Smooth muscle cell (in vitro differentiated cells): ENCODE measurements around the gene MS4A4E. TPM values are rescaled to one million over a fixed set of nuclear protein-coding genes. Genes with fewer than 3 reads are reported as not detected.
A peak's percentile ranks its signal among the peaks of the same experiment; 100 is the strongest.

Source experiments
- DNase-seq: peaks from one replicate; lab custom pipeline; 2025; ENCODE audit not compliant: unreplicated experiment; lab: John Stamatoyannopoulos, UW
- H2AFZ ChIP-seq: fragments of 200-600 bp; sonication (generic); 2 replicates; pipeline ENCODE4 v1.6.0; 2016; ENCODE audit warnings: antibody characterized with exemption, low read depth, mild to moderate bottlenecking
- H3F3A ChIP-seq: fragments of 200-600 bp; sonication (generic); 2 replicates; pipeline ENCODE4 v1.6.0; 2017; ENCODE audit warnings: antibody characterized with exemption, low read depth
- H3K27ac ChIP-seq: fragments of 200-600 bp; sonication (generic); 2 replicates; pipeline ENCODE4 v1.5.1; 2016; ENCODE audit warnings: low read depth, mild to moderate bottlenecking
- H3K27me3 ChIP-seq: fragments of 200-600 bp; sonication (generic); 2 replicates; pipeline ENCODE4 v1.6.1; 2016; ENCODE audit warnings: low read depth, mild to moderate bottlenecking
- H3K36me3 ChIP-seq: fragments of 200-600 bp; sonication (generic); 2 replicates; pipeline ENCODE4 v1.5.1; 2016; ENCODE audit warnings: low read depth
- H3K4me1 ChIP-seq: fragments of 200-600 bp; sonication (generic); 2 replicates; pipeline ENCODE4 v1.5.1; 2016; ENCODE audit warnings: low read depth
- H3K4me2 ChIP-seq: fragments of 200-600 bp; sonication (generic); 2 replicates; pipeline ENCODE4 v1.6.0; 2016; ENCODE audit warnings: mild to moderate bottlenecking
- H3K4me3 ChIP-seq: fragments of 200-600 bp; sonication (generic); 2 replicates; pipeline ENCODE4 v1.5.1; 2016; ENCODE audit warnings: mild to moderate bottlenecking
- H3K79me2 ChIP-seq: fragments of 200-600 bp; sonication (generic); 2 replicates; pipeline ENCODE4 v1.6.0; 2016; ENCODE audit warnings: low read depth, mild to moderate bottlenecking
- H3K9ac ChIP-seq: fragments of 200-600 bp; sonication (generic); 2 replicates; pipeline ENCODE4 v1.6.0; 2016; ENCODE audit warnings: low read depth
- H3K9me3 ChIP-seq: fragments of 200-600 bp; sonication (generic); replicated peaks from 2 replicates; pipeline ENCODE4 v1.5.1; 2016; ENCODE audit warnings: low read depth
- H4K20me1 ChIP-seq: fragments of 200-600 bp; sonication (generic); 2 replicates; pipeline ENCODE4 v1.6.0; 2016; ENCODE audit warnings: low read depth
- CTCF ChIP-seq: fragments of 200-600 bp; sonication (generic); IDR thresholded peaks from 2 replicates; pipeline ENCODE4 v1.5.1; 2017; ENCODE audit warnings: borderline replicate concordance, mild to moderate bottlenecking, antibody characterized with exemption; ENCODE audit not compliant: insufficient read depth, poor library complexity, severe bottlenecking
- WGBS: methylation state at CpG from one replicate; pipeline ENCODE4 v1.1.7; 2016; ENCODE audit warnings: low lambda C conversion rate; 5-methylcytosine and 5-hydroxymethylcytosine counted together
- polyA plus RNA-seq: library from polyadenylated mRNA; unstranded; fragments of >200 nt; fragmentation: Nextera tagmentation; extraction: Ambion mirVana; gene quantifications from 2 replicates; pipeline ENCODE4 v1.2.1, GENCODE V29; 2016
- total RNA-seq: library from RNA; depleted of rRNA; stranded (reverse); fragments of >200 nt; gene quantifications from 2 replicates; pipeline ENCODE4 v1.2.3, GENCODE V29; 2014

Gene MS4A4E
- total and polyA plus RNA-seq, 2 experiments from 2014 or later: not detected

GRCh38 chr11:60169264-60169915 lies 73.5 kb downstream of the MS4A4E start:
- Histone ChIP-seq H3K79me2 (no peaks in the 10 kb centered on the region), H3F3A (no peaks in the 10 kb centered on the region), H3K9me3 (no peaks in the 10 kb centered on the region), H2AFZ (no peak overlapping the region), H3K4me3 (no peak overlapping the region), H3K36me3 (no peaks in the 10 kb centered on the region), H3K27me3 (no peaks in the 10 kb centered on the region), H3K27ac (no peak overlapping the region), H3K4me2 (no peak overlapping the region), H3K4me1 (no peaks in the 10 kb centered on the region), H4K20me1 (no peaks in the 10 kb centered on the region), H3K9ac (no peak overlapping the region)
- TF ChIP-seq CTCF: peak; percentile 39
- DNase-seq: no peak
- 82% methylated on average over 6 of the region's 6 CpGs for WGBS

- Histone ChIP-seq H3K9ac (no peak overlapping the region), H3F3A (no peaks in the 10 kb centered on the region), H3K4me1 (no peaks in the 10 kb centered on the region), H4K20me1 (no peaks in the 10 kb centered on the region), H3K27ac (no peak overlapping the region), H2AFZ (no peak overlapping the region), H3K9me3 (no peaks in the 10 kb centered on the region), H3K79me2 (no peaks in the 10 kb centered on the region), H3K27me3 (no peaks in the 10 kb centered on the region), H3K4me3 (no peak overlapping the region), H3K4me2 (no peak overlapping the region), H3K36me3 (no peaks in the 10 kb centered on the region)
- 81% methylated on average over 6 of the region's 6 CpGs for WGBS
- DNase-seq: no peak
- no peak for TF ChIP-seq CTCF
Observed at GRCh38 chr11:60168306-60168705, 74.6 kb downstream of the MS4A4E start.

GRCh38 chr11:60165951-60166350 lies 77.0 kb downstream of the MS4A4E start:
- H3K4me3 ChIP-seq: no peak overlapping the region
- H3K9ac ChIP-seq: no peak overlapping the region
- H3K27me3 ChIP-seq: no peaks in the 10 kb centered on the region
- H3K4me1 ChIP-seq: no peaks in the 10 kb centered on the region
- H3K4me2 ChIP-seq: no peak overlapping the region
- no peaks in the 10 kb centered on the region for H3F3A ChIP-seq
- TF ChIP-seq CTCF: no peak
- no peak overlapping the region for H2AFZ ChIP-seq
- H3K79me2 ChIP-seq: no peaks in the 10 kb centered on the region
- H3K9me3 ChIP-seq: no peaks in the 10 kb centered on the region
- no peaks in the 10 kb centered on the region for H3K36me3 ChIP-seq
- DNase-seq: no peak
- no peak overlapping the region for H3K27ac ChIP-seq
- H4K20me1 ChIP-seq: no peaks in the 10 kb centered on the region

GRCh38 chr11:60165538-60165937 lies 77.4 kb downstream of the MS4A4E start:
- H3F3A ChIP-seq: no peaks in the 10 kb centered on the region
- no peak overlapping the region for H2AFZ ChIP-seq
- 49% methylated on average over 2 of the region's 2 CpGs for whole genome bisulfite sequencing
- no peak overlapping the region for H3K4me3 ChIP-seq
- H3K27ac ChIP-seq: no peak overlapping the region
- TF ChIP-seq CTCF: no peak
- H3K4me2 ChIP-seq: no peak overlapping the region
- no peak for DNase-seq
- H3K36me3 ChIP-seq: no peaks in the 10 kb centered on the region
- no peaks in the 10 kb centered on the region for H3K4me1 ChIP-seq
- H3K9me3 ChIP-seq: no peaks in the 10 kb centered on the region
- no peaks in the 10 kb centered on the region for H3K79me2 ChIP-seq
- H3K9ac ChIP-seq: no peak overlapping the region
- no peaks in the 10 kb centered on the region for H3K27me3 ChIP-seq
- H4K20me1 ChIP-seq: no peaks in the 10 kb centered on the region
